ENCODE results near the gene IL25.

- TF ChIP-seq CTCF (IDR thresholded peaks at IDR 0.05; ENCODE audit: insufficient read depth, low read length, poor library complexity, severe bottlenecking) = no peak
- no peak for TF ChIP-seq EZH2phosphoT487 (conservative IDR thresholded peaks at IDR 0.05; ENCODE audit: low read length)
Observed at GRCh38 chr14:23409966-23410635, 37.5 kb downstream of the IL25 start.
